Head of caudate nucleus (tissue), 42 donors: ENCODE measurements around the gene FER.
"Not testable (repeated sequence)": the region's sequence is repeated elsewhere in the genome, so short reads cannot be mapped to it uniquely, and the experiment has no call there.

ENCODE experiments used
- DNase-seq, 42 donors: peaks; one replicate each; pipeline versions ENCODE4 v3.0.0 to v3.0.0-alpha.2; 2020 to 2021; ENCODE audit warnings: mixed read lengths in 7 of 42
- intact Hi-C: fragments of 100-400 bp; cut with DNase I; formaldehyde crosslinking; loops from one replicate; pipeline ENCODE4 v1.15.0; 2022

The FER gene

DNA sequence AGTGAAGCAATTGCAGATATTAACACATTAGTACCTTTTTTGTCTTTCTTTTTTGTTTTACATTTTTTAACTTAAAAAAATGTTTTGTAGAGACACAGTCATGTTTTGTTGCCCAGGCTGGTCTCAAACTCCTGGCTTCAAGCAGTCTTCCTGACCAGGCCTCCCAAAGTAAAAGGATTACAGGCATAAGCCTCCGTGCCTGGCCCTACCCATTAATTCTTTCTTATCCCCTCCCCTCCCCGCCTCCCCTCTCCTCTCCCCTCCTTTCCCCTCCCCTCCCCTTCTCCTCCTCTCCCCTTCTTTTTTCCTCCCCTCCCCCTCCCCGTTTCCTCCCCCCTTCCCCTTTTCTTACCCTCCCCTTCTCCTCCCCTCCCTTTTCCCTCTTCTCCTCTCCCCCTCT is 182.4 kb downstream of the FER start:
- intact Hi-C loops, result no loop called here
- DNase-seq, result no peak

GRCh38 chr5:108935611-108936010 is 187.9 kb downstream of the FER start:
- intact Hi-C loops, result no loop called here
- no peak for DNase-seq

DNA sequence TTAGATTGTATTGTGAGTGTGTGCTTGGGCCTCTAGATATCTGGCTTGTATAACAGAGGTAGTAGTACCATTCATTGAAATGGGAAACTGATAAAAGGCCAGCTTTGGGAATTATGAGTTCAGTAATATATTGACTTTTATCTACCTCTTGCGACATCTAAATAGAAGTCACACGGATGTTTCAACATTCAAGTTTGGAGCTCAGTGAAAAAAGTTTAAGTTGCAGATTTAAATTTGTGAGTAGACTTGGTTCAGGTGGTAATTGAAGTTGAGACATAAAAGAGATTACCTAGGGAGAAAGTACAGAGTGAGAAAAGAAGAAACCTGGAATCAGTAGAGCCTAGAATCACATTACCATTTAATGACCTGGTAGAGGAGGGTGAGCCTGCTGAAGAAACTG is 189.5 kb downstream of the FER start:
- DNase-seq, result no peak
- intact Hi-C loops, result no loop called here

- no peak for DNase-seq
- intact Hi-C loops, result no loop called here
Observed at GRCh38 chr5:108940506-108940905, 192.8 kb downstream of the FER start.

GRCh38 chr5:108941746-108942145 is 194.0 kb downstream of the FER start:
- intact Hi-C loops, result no loop called here
- DNase-seq, result no peak

DNA sequence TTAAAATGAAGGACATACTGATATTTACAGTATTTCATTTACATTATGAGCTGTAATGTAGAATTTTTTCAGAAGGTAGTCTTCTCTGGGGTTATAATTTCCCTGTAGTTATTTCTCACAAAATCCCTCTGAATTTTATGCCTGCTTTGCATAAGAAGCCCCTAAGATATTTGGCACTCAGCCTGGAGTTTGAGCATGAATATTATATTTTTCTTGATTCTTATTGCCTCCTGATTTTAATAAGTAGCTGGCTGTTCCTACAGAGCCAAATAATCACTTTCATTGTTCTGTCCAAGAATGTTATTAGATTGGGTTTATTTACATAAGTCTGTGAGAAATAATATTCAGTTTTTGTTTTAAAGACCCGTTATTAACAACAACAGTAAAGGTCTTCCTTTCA is 195.0 kb downstream of the FER start:
- intact Hi-C loops, result no loop called here
- DNase-seq, result no peak

GRCh38 chr5:108945094-108945493 is 197.4 kb downstream of the FER start:
- intact Hi-C loops, result no loop called here

DNA sequence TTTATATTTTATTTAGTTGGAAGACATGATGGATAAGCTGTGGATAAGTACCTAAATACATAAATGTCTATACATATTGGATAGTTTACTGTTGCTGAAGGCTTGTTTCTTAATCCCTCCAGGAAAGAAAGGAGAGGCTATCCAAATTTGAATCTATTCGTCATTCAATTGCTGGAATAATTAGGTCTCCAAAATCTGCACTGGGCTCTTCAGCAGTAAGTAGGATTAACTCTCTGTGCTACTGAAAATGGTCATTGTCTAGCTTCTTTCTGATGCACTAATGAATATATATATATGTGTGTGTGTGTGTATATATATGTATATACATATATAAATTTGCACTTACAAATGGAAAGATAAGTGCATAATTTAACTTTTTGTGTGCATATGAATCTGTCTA is 198.3 kb downstream of the FER start:
- intact Hi-C loops, result no loop called here
- no peak for DNase-seq

More at GRCh38 chr5:108945094-108945493, 197.4 kb downstream of the FER start:
- DNase-seq, result no peak

DNA sequence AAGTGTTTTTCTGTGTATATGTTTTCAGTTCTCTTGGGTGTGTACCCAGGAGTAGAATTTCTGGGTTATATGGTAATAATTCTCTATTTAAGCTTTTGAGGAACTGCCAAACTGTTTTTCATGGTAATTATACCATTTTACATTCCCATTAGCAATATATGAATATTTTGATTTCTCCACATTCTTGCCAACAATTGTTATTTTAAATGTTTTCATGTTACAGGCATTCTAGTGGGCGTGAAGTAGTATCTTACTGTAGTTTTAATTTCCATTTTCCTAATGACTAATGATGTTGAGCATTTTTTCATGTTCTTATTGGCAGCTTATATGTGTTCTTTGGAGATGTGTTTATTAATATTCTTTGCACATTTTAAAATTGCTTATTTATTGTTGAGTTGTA is 199.5 kb downstream of the FER start:
- DNase-seq, result no peak
- intact Hi-C loops, result no loop called here

DNA sequence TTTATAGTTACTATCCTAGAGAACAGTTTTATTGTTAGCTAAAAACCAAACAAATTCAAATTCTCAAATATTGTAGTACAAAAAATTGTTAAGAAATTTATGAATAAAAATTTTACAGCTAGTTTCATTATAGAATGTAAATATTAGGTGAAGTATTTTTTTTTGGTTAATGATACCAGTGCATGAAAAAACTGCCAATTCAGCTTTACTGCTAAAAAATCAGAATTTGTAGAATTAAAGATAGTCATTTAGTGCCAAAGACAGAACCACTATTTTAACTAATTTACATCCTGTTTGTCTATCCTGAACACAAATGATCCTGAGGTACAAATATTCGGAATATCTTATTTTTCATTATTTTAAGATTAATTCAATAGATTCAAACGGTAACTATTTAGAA is 202.6 kb downstream of the FER start:
- intact Hi-C loops, result no loop called here
- DNase-seq, result no peak

DNA sequence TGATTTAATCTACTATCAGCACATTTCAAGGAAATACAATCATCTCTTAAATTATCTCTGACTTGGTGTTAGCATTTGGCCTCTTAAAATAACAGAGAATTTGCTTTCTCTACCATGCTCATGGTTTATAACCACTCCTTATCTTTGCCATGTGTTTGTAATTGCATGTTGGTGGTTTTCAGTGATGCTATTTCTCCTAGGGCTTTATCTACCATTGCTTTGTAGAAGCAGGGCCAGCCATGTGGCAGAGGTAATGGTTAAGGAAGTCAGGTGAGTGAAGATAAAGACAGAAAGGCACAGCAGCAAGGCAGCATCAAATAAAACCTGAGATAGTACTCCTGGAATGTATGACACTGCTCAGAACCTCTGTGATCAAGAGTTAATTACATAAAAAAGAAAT is 206.2 kb downstream of the FER start:
- no peak for DNase-seq

GRCh38 chr5:108957333-108957732 is 209.6 kb downstream of the FER start:
- intact Hi-C loops, result no loop called here

More for the DNA sequence above, 206.2 kb downstream of the FER start:
- intact Hi-C loops, result no loop called here

GRCh38 chr5:108966910-108967309 is 219.2 kb downstream of the FER start:
- DNase-seq, result no peak
- intact Hi-C loops, result no loop called here

More at GRCh38 chr5:108957333-108957732, 209.6 kb downstream of the FER start:
- no peak for DNase-seq

- no peak for DNase-seq
- intact Hi-C loops, result no loop called here
Observed at GRCh38 chr5:108974594-108974993, 226.9 kb downstream of the FER start.

DNA sequence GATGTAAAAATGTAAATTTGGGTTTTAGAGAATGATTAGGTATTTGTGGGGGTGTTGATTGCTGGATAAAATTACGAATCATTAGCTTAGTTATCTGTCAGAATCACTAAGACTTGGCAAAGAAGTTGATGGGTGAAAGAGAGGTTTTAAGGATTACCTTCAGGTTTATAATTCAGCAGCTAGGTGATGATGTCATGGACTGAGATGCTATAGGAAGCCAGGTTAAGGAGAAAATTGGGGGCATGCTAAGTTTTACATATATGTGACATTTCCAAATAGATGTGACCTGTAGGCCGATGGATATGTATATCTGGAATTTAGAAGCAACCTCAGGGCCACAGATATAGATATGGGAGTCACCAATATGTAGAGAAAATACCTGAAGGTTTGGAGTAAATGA is 228.0 kb downstream of the FER start:
- intact Hi-C loops, result no loop called here
- DNase-seq, result no peak

DNA sequence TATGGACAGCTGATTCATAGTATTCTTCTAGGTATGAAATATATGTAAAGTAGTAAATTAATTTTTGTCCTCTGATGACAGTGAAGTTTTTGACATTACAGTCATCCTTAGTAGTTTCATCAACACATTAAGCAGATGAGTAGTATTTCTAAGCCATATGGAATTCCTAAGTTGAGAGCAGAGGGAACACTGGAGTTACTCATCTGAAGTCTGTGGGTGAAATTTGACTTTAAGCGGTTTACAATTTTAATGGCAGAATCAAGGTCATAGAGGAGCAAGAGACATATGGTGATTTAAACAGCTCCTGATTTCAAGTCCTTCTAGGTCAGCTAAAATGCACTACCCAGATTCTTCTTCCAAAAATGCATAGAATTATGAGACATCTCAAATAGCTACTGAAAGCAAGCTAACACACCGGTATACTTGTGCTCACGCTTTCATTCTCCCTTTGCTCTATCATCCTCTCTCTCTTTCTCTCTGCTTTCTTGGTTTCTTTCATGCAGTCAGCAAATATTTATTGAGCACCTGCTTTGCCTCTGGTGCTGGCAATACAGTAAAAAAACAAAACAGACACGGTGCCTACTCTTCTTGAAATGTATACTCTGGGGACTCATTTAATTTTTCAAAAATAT is 235.9 kb downstream of the FER start:
- intact Hi-C loops, result no loop called here
- no peak for DNase-seq

GRCh38 chr5:108989761-108990392 is 242.2 kb downstream of the FER start:
- intact Hi-C loops, result no loop called here
- DNase-seq, result no peak

- intact Hi-C loops, DNase-seq: not testable (repeated sequence)
Observed at GRCh38 chr5:108992396-108993085, 244.8 kb downstream of the FER start.

DNA sequence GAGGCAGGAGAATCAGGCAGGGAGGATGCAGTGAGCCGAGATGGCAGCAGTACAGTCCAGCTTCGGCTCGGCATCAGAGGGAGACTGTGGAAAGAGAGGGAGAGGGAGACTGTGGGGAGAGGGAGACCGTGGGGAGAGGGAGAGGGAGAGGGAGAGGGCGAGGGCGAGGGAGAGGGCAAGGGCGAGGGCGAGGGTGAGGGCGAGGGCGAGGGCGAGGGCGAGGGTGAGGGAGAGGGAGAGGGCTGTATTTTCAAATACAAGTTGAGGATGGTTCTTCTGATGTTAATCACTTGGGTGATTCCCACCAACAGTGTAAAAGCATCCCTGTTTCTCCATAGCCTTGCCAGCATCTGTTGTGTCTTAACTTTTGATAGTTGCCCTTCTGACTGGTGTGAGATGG is 245.7 kb downstream of the FER start:
- DNase-seq, intact Hi-C loops: not testable (repeated sequence)

DNA sequence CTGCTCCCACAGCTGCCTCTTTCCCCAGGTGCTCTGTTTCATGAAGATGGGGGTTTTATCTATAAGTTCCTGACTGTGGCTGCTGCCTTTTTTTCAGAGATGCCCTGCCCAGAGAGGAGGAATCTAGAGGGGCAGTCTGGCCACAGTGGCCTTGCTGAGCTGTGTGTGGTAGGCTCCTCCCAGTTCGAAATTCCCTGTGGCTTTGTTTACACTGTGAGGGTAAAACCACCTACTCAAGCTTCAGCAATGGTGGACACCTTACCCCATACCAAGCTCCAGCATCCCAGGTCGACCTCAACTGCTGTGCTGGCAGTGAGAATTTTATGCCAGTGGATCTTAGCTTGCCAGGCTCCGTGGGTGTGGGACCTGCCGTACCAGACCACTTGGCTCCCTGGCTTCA is 250.0 kb downstream of the FER start:
- no peak for DNase-seq

GRCh38 chr5:108998216-108998615 is 250.5 kb downstream of the FER start:
- no peak for DNase-seq
- intact Hi-C loops, result no loop called here

More for the DNA sequence above, 250.0 kb downstream of the FER start:
- intact Hi-C loops, result no loop called here
